Cerebellar nuclear complex (tissue), 1 donor: Measurements from ENCODE around the gene PSPH.
"Not testable (repeated sequence)": the region's sequence is repeated elsewhere in the genome, so short reads cannot be mapped to it uniquely, and the experiment has no call there.

Source experiments
- DNase-seq, 2 experiments: peaks; one replicate each; lab custom pipeline; 2025; lab: John Stamatoyannopoulos, UW

The PSPH gene

DNA sequence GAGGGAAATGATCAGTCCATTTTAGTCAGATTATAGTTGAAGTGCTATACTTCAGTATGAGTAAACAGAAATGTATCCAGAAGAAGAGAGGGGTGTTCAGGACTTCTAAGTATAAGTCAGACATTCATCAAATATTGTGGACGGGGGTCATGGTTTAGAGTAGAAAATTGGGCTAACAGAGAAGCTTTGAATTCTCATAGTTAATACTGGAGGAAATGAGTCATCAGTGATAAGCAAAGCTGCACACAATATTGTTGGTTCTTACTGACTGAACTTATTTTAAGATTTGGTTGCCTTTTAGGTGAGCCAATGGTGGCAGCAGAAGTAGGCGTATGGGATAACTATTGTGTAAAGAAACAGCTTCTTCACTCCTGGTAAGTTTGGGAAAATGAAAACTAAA lies 11.1 kb upstream of the PSPH start:
- no peak for DNase-seq

DNA sequence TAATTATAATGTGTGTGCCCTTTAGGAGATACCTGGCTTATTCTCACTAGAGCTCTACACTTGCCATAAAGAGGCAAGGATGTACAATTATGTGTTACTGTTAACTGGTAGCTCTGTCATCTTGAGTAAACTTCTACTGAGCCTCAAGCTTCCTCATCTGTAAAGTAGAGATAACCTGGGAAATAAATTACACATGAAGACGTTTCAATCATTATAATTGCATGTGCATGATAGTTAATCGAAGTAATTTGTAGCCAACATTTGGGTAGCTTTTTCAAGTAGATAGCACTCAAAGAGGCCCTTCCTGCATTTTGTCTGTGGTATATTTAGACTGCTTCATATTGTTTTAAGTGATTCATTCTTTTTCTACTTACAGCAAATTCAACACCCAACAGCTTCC lies 2.7 kb upstream of the PSPH start:
- no peak for DNase-seq

DNA sequence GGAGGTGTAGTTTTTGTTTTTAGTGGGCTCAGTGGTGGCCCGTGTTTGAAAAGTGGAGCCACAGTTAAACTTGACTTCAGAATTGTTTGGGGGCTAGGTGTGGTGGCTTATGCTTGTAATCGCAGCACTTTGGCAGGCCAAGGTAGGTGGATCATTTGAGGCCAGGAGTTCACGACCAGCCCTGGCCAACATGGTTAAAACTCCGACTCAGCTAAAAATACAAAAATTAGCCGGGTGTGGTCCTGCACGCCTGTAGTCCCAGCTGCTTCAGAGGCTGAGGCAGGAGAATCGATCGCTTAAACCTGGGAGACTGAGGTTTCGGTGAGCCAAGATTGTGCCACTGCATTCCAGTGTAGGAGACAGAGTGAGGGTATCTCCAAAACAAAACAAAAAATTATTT lies 2.1 kb upstream of the PSPH start:
- DNase-seq, result no peak

DNA sequence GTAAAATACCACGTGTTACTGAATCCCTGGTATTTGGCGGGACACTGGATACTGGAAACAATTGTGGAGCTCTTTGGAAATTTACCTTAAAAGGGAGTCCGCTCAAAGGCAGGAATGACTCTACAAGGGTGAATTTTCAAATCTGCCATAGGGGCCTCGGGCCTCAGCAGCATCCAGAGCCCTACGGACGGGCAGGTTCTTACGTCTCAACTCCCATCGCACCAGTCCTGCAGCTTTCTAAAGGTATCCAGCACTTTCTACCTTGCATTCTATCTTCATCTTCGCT lies 248 bp downstream of the PSPH start:
- no peak for DNase-seq

DNA sequence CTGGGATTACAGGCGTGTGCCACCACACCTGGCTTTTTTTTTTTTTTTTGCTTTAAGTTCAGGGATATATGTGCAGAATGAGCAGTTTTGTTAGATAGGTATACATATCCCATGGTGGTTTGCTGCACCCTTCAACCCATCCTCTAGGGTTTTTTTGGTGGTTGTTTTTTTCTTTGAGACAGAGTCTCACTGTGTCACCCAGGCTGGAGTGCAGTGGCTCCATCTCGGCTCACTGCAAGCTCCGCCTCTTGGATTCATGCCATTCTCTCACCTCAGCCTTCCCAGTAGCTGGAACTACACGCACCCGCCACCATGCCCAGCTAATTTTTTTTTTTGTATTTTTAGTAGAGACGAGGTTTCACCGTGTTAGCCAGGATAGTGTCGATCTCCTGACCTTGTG lies 2.5 kb downstream of the PSPH start:
- DNase-seq, result not testable (repeated sequence)

DNA sequence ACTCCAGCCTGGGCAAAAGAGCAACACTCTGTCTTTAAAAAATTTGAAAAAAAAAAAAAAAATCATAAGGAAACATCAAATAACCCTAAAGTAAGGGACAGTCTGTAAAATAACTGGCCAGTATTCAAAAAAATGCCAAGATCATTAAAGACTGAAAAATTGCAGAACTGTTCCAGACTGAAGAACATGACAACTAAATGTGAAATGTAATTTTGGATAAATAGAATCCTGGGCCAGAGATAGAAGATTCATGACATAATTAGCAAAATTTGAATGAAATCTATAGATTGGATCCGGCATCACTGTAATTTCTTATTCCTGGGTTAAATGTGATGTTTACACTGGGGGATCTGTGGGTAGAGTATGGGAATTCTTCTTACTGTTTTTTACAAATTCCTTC lies 3.0 kb downstream of the PSPH start:
- DNase-seq, result no peak

DNA sequence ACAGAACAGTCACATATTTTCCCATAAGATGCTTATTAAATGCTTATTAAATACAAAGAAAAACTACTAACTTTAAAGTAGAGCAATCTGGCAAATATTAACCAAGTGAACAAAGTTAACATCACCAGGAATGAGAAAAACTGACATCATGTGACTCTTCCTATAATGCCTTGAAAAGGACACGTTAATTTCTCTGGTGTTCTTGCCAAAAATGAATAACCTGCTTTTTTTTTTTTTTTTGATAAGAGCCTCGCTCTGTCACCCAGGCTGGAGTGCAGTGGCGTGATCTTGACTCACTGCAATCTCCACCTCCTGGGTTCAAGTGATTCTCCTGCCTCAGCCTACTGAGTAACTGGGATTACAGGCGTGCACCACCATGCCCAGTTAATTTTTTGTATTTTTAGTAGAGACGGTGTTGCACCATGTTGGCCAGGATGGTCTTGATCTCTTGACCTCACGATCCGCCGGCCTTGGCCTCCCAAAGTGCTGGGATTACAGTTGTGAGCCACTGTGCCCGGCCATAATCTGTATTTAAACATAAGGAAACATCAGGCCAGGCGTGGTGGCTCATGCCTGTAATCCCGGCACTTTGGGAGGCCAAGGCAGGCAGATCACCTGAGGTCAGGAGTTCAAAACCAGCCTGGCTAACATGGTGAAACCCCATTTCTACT lies 3.7 kb downstream of the PSPH start:
- not testable (repeated sequence) for DNase-seq

DNA sequence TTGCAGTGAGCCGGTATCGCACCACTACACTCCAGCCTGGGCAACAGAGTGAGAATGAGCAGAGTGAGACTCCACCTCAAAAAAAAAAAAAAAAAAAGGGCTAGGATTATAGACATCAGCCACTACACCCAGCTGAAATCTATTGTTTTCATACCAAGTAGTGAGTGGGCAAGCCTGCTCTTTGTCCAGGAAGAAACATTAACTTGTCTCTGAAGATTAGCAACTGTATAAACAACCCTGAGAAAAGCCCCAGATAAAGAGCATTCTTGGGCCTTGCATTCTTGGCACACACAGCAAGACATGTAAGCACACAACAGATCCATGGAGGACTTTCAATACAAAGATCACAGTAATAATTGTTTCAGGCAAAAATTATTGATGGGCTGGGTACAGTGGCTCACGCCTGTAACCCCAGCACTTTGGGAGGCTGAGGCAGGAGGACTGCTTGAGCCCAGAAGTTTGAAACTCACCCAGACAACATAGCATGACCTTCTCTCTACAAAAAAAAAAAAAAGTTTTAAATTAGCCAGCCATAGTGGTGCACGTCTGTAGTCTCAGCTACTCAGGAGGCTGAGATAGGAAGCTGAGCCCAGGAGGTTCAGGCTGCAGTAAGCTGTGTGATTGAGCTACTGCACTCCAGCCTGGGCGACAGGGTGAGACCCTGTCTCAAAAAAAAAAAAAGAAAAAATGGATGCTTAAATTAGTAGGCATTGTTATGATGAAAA lies 4.4 kb downstream of the PSPH start:
- DNase-seq, result no peak

DNA sequence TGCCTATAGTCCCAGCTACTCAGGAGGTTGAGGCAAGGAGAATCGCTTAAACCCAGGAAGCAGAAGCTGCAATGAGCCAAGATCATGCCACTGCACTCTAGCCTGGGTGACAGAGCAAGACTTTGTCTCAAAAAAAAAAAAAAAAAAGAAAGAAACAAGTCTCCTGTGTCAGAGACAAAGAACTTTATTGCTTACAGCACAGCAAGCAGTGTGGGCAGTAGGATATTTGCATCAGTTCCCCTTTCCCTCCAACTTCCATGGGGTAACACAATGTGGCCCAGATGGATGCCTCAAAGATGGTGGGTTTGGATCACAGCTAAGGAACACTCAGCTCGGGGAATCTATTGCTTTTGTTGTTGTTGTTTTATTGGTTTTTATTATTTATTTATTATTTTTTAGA lies 5.5 kb downstream of the PSPH start:
- DNase-seq, result not testable (repeated sequence)

DNA sequence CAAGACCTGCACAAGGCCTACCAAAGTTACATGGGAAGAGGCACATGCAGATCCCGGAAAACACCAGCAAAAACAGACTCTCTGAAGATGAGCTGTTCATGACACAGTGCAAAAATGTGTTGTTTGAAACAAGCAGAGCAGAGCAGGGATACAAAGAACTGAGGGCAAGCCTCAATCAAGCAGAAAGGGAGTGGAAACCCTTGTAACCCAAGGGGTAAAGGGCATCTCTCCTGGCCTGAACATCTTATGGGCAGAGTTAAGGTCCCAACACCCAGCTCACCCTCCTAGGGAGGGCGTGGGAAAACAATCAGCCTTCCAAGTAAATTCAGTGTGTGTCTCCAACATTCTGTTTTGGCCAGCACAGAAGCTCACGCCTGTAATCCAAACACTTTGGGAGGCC lies 10.5 kb downstream of the PSPH start:
- no peak for DNase-seq

DNA sequence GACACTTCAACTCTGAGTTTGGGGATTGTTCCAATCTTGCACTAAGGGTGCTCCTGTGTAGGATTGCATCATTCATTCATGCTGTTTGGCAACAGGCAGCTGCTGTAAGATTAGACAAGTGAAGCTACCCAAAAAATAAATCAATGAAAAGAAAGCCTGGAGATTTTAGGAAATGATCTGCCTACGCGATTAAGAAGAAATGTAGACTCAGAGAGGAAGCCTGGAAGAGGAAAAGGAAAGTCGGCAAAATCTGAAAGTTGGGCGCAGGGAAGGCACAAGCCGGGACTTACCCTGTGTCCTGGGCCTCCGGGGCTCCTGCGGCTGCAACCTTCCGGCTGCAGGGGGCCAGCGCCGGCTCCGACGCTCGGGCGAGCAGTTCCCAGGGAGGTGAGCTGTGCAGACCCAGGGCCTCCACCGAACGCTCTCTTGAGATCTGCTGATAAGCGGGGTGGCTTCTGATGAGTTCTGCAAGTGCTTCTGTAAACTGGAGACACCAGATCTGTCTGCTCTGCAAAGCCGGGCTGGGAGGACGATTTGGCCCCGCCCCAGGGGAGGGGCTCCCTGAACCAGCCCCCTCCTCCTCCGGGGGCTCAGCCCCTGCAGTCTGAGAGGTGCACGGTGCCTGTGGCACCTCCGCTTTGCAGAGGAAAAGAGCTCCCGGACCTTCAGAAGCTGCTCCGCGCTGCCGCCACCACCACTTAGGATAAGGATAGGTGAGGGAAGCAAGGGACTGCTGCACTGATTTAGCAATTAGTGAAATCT lies 17.4 kb downstream of the PSPH start:
- peak in 1 of 2 experiments; percentile 7 for DNase-seq

DNA sequence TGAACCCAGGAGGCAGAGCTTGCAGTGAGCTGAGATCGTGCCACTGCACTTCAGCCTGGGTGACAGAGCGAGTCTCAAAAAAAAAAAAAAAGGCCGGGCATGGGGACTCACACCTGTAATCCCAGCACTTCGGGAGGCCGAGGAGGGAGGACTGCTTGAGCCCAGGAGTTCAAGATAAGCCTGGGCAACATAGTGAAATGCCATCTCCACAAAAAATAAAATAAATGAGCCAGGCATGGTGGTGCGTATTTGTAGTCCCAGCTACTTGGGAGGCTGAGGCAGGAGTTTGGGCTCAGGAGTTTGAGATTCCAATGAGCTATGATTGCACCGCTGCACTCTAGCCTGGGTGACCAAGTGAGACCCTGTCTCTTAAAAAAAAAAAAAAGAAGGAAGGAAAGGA lies 18.7 kb downstream of the PSPH start:
- DNase-seq, result not testable (repeated sequence)

DNA sequence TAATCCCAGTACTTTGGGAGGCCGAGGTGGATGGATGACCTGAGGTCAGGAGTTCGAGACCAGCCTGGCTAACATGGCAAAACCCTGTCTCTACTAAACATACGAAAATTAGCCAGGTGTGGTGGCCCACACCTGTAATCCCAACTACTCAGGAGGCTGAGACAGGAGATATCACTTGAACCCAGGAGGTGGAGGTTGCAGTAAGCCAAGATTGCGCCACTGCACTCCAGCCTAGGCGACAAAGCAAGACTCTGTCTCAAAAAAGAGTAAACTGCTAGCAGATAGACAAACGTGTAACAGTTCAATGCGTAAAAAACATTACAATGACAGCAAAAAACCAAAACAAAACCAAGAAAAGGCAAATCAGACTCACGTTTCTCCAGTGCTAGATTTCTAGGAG lies 19.7 kb downstream of the PSPH start:
- DNase-seq, result not testable (repeated sequence)

DNA sequence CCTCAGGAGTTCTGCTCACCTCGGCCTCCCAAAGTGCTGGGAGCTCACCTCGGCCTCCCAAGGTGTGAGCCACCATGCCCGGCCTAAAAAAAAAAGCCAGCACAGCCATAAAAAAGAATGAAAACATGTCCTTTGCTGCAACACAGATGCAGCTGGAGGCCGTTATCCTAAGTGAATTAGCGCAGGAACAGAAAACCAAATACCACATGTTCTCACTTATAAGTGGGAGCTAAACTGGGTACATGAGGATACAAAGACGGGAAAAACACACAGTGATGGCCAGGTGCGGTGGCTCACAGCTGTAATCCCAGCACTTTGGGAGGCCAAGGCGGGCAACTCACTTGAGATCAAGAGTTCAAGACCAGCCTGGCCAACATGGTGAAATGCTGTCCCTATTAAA lies 20.9 kb downstream of the PSPH start:
- no peak for DNase-seq

DNA sequence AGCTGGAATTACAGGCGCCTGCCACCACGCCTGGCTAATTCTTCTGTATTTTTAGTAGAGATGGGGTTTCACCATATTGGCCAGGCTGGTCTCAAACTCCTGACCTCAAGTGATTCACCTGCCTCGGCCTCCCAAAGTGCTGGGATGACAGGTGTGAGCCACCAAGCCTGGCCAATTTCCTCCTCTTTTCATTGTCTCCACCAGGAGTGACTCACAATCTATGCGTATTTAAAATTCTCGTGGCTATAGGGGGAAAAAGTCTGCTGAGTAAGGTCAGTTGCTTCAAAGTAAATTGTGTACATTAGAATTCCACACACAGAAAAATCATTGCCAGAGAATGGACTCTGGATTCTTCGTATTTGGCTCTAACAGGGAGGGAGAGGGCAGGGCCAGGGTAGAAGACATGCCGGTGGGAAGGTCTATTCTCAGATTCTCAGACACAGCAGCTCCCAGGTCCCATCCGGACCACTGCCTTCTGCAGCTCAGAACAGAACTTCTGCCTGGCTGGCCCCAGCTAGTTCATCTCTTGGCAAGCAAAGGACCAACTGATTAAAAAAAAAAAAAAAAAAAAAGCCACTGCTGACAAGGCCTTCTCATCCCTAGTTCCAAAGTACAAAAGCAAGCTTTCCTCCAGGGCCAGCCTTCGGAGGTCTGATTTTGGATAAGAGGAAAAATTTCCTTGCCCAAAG lies 22.2 kb downstream of the PSPH start:
- DNase-seq, result no peak

DNA sequence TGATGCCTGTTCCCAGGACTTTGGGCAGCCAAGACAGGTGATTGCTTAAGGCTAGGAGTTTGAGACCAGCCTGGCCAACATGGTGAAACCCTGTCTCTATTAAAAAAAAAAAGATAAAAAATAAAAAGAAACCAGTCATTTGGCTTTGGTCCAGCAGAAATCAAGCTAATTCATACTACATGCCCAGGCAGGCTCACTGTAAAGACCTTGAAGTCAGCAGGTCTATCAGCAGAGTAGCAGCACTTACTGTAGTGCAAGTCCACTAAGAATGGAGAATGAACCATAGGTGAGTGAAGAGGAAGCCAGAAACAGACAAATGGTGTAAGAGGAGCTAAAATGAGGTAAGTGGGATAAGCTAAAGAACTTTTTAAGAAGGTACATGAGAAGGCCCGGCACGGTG lies 24.7 kb downstream of the PSPH start:
- DNase-seq, result no peak

DNA sequence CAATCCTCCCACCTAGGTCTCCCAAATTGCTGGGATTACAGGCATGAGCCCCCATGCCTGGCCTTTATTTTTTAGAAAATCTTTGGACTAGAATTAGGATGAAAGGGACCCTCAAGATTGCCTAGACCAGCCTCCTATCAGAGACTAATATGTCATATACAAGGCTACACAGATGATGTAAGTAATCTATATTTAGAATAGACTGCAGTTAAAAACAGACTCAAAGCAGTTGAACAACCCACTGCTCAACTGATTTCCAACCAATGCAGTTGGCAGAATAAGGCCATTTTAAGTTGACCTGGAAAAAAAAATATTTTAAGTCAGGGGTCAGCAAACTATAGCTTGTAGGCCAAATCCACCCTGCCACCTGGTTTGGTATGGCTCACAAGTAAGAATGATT lies 27.7 kb downstream of the PSPH start:
- no peak for DNase-seq

DNA sequence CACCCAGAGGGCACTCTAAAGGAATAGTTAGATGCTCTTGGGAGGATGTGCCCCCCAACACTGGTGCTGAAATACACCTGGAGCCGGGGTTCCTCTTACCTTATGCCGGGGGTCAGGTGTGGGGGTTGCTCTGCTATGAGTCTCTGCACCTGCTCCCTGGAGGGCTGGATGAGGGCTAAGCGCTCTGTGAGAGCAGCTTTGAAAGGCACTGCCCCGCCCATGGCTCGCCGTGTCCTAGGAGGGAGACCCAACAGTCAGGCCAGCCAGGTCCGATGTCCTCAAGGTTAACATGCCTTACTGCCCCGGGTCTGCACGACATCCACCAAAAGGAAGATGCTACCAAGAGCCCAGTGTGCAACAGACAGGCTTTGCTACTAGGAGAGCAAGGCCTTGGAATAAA lies 31.7 kb downstream of the PSPH start:
- no peak for DNase-seq

DNA sequence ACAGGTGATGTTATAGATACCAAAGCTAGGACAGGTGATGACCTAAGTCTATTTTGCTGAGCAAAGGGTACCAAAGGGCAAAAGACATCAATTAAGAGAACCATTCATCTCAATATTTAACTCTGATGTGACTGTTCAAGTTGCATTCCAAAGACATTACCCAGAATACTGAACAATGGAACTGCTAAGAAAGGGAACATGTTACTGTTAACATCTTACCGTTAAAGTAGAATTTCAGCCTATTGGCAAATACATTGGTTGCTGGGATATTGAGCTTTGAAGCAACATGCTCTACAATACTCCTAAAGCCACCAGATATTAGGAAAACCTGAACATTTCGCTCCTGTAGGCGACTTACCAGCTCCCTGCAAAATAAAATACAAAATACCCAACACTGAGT lies 34.2 kb downstream of the PSPH start:
- DNase-seq, result not testable (repeated sequence)

DNA sequence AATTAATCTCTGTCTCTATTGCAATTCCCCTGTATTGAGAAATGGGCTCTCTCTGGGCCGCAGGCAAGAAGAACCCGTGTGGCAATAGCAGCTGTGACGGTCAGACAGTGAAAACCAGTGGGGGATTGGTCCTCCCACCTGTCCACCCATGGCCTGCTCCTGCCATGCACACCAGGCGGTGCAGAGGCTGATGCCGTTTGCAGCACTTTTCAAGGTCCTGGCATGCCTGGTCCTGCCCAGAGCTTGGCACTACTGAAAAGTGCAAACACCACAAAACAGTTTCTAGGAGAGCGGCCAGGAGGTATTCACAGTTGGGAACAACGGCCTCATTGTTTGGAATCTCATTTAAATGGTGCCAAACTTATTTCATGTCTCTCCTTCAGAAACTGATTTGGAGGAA lies 41.5 kb downstream of the PSPH start:
- DNase-seq, result no peak

DNA sequence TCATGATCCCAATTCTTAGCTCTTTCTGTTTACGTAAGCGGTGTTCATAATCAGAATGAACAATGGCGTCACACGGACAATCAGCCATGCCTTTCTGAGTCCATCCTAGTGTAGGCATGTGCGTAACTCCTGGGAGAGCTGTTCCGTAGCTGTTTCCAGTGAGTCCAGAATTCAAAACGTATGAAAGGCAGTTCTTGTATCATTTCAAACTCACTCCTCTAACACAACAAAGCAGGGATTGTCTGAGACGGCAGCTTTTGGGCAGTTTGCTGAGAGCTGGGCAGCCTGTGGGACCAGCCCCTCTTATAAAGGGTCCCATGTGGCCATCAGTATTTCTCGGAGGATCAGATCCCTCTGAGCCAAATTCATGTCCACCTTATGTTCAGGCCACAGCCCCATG lies 43.4 kb downstream of the PSPH start:
- DNase-seq, result no peak

DNA sequence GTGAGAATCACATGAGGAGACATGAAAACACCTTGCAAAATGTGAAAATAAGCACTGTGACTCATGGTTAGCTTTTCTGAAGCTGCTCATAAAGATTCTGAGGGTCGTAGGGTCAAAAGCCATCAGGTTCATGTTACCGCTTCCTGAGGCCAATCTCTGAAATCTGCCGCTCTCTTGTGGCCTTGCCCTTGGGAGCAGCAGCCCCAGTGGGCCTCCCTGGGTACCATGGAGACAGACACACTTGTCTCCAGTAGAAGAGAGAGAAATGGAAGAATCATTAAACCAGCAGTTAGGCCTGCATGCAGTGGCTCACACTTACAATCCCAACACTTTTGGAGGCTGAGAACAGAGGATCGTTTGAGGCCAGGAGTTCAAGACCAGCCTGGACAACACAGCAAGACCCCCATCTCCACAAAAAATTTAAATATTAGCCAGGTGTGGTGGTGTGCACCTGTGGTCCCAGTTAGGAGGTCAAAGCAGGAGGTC lies 44.0 kb downstream of the PSPH start:
- no peak for DNase-seq

DNA sequence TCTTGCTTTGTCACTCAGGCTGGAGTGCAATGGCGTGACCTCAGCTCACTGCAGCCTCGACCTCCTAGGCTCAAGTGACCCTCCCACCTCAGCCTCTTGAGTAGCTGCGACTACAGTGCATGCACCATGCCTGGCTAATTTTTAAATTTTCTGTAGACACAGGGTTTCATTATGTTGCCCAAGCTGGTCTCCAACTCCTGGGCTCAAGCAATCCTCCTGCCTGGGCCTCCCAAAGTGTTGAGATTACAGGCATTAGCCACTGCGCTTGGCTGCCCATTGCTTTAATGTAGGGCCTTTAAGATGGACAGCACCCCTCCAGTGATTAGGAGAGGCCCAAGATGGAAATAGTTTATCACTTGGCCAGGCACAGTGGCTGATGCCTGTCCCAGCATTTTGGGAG lies 47.5 kb downstream of the PSPH start:
- no peak for DNase-seq
